Mesothelial cell of epicardium (in vitro differentiated cells): ENCODE measurements around the gene BRWD1. TPM values are rescaled to one million over a fixed set of nuclear protein-coding genes. Genes with fewer than 3 reads are reported as not detected.

ENCODE experiments used
- DNase-seq, 2 experiments: peaks; one replicate each; pipeline ENCODE4 v3.0.0; 2021; ENCODE audit warnings: low spot score in 2 of 2; ENCODE audit not compliant: unreplicated experiment in 2 of 2
- H3K27ac Mint-ChIP-seq: 2 replicates; pipeline ENCODE4 v1.8.0; 2021; ENCODE audit warnings: mixed read lengths
- H3K27me3 Mint-ChIP-seq: 2 replicates; pipeline ENCODE4 v1.8.0; 2021; ENCODE audit warnings: low read depth, mixed read lengths
- H3K36me3 Mint-ChIP-seq: 2 replicates; pipeline ENCODE4 v1.8.0; 2021; ENCODE audit warnings: mixed read lengths
- H3K4me1 Mint-ChIP-seq: 2 replicates; pipeline ENCODE4 v1.8.0; 2021; ENCODE audit warnings: mixed read lengths
- H3K4me3 Mint-ChIP-seq: 2 replicates; pipeline ENCODE4 v1.8.0; 2021; ENCODE audit warnings: mild to moderate bottlenecking, moderate library complexity, mixed read lengths
- H3K9me3 Mint-ChIP-seq: 2 replicates; pipeline ENCODE4 v1.8.0; 2021; ENCODE audit warnings: mixed read lengths
- total RNA-seq: library from RNA; stranded (reverse); gene quantifications from 3 replicates; pipeline ENCODE4 v1.2.1, GENCODE V29; 2021
- TF ChIP-seq, protein P1 (sequence below): fragments of 200-600 bp; sonication (generic); IDR thresholded peaks from one replicate; pipeline ENCODE4 v1.5.0; 2021; ENCODE audit warnings: antibody characterized with exemption; ENCODE audit not compliant: unreplicated experiment

Gene BRWD1
- total RNA-seq, 1 donor from 2014 or later: 65.9 TPM

DNA sequence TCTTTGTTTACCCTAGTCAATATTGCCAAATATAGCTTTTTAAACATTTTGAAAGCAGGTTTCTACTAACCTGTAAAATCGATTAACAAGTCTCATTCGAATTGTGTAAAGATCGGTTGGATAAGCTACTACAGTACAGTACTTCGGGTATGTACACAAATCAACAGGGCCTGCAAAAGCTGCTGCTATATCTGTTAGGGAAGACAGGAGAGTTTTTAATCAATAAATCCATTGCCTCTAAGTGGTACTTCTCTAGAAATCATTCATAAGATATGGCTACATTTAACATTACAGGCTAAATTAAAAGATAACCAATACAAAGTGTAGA, 95.4 kb downstream of the BRWD1 start:
- Mint-ChIP-seq H3K9me3 (no peaks in the 10 kb centered on the region), H3K36me3 (peaks cover 31% of the 10 kb centered on the region), H3K4me1 (no peaks in the 10 kb centered on the region), H3K4me3 (no peak overlapping the region), H3K27me3 (no peaks in the 10 kb centered on the region), H3K27ac (no peak overlapping the region)
- TF ChIP-seq, protein P1, sequence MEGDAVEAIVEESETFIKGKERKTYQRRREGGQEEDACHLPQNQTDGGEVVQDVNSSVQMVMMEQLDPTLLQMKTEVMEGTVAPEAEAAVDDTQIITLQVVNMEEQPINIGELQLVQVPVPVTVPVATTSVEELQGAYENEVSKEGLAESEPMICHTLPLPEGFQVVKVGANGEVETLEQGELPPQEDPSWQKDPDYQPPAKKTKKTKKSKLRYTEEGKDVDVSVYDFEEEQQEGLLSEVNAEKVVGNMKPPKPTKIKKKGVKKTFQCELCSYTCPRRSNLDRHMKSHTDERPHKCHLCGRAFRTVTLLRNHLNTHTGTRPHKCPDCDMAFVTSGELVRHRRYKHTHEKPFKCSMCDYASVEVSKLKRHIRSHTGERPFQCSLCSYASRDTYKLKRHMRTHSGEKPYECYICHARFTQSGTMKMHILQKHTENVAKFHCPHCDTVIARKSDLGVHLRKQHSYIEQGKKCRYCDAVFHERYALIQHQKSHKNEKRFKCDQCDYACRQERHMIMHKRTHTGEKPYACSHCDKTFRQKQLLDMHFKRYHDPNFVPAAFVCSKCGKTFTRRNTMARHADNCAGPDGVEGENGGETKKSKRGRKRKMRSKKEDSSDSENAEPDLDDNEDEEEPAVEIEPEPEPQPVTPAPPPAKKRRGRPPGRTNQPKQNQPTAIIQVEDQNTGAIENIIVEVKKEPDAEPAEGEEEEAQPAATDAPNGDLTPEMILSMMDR: no peak
- DNase-seq: no peak

DNA sequence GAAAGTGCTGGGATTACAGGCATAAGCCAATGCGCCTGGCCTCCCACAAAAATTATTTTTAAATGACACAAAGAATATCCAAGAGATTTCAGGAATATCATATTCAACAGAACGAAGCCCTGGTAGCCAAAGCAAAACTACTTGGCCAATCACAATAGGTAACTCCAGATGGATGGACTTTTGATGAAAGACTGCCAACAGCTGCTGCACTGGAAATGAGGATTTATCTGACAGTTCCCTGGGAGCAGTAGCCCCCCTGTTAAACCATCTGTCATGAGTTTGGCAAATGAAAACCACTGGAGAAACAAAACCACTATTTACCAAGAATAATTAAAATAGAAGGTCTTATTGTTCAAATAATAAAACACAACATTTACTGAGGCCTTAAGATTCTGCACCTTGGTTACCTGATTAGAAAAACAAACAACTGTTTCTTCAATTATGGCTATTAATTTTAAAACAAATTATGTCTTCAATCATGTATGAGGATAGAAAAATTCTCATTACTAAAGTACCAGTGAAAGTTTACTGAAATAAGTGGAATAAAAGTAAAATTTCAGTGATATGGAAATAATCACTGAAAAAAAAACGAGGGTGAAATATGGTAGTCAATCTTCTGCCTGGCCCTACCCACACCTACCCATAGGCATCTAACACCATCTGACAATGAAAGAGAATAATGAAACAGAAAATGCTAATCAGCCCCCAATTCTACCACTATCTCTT, 95.9 kb downstream of the BRWD1 start:
- H3K36me3 Mint-ChIP-seq: peaks cover 27% of the 10 kb centered on the region

DNA sequence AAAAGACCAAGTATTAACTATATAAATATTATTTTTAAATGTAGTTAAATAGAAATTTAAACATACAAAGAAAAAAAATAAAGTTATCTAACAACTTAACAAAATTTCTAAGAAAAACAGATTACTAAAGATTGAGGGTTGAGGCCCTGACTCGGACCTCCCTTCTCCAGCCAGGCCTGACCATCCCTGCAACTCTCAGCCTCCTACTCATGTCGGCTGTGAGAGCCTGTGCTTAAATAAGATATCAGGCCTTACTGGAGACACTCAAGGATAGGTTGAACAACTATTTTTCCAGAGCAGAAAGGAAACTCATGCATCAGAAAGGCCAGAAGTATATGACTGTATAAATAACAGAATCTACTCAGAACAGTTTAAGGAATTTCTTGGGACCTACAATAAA, 97.1 kb downstream of the BRWD1 start:
- no peaks in the 10 kb centered on the region for H3K4me1 Mint-ChIP-seq
- DNase-seq: no peak
- no peaks in the 10 kb centered on the region for H3K9me3 Mint-ChIP-seq
- H3K27ac Mint-ChIP-seq: no peak overlapping the region
- peaks cover 28% of the 10 kb centered on the region for H3K36me3 Mint-ChIP-seq
- H3K27me3 Mint-ChIP-seq: no peaks in the 10 kb centered on the region
- TF ChIP-seq, protein P1: no peak
- H3K4me3 Mint-ChIP-seq: no peak overlapping the region

More for the DNA sequence above, 95.9 kb downstream of the BRWD1 start:
- Mint-ChIP-seq H3K27me3 (no peaks in the 10 kb centered on the region), H3K9me3 (no peaks in the 10 kb centered on the region), H3K27ac (no peak overlapping the region), H3K4me3 (no peak overlapping the region), H3K4me1 (no peaks in the 10 kb centered on the region)
- TF ChIP-seq, protein P1: no peak
- no peak for DNase-seq

DNA sequence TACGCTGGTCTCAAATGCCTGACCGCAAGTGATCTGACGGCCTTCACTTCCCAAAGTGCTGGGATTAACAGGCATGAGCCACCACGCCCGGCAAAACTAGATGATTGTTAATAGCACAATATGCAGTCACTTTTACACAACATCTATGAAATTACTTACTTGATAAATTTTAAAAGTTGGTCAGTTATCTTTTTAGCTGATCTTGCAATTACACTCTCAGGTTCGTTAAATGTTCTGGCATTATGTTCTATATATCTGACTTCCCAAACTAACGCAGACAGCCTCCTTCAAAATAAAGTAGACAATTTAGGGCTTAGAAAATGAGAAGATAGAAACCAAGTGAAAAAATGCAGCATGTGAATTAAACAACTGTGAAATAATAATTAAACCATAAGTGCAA, 98.4 kb downstream of the BRWD1 start:
- H3K36me3 Mint-ChIP-seq: peaks cover 35% of the 10 kb centered on the region
- TF ChIP-seq, protein P1: no peak
- H3K4me1 Mint-ChIP-seq: no peaks in the 10 kb centered on the region
- no peak for DNase-seq
- H3K27ac Mint-ChIP-seq: no peak overlapping the region
- H3K9me3 Mint-ChIP-seq: no peaks in the 10 kb centered on the region
- no peaks in the 10 kb centered on the region for H3K27me3 Mint-ChIP-seq
- H3K4me3 Mint-ChIP-seq: no peak overlapping the region

DNA sequence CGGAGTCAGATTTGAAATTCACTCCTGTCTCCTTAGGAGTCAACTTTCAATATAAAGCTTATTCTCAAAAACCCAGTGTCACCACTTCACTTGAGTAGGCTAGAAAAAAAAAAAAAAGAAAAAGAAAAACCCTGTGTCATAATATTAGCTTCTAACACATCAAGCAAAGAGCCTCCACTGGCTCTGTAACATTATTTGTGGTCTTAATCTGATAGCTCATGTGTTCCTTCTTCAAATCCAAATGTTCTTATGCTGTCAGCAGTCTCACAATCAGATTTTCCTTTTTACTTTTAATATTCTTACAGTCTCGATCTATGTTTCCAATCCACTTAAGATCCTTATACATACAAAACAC, 104.1 kb downstream of the BRWD1 start:
- TF ChIP-seq, protein P1: no peak
- Mint-ChIP-seq H3K27ac (peak overlapping the region; percentile 83), H3K4me3 (no peak overlapping the region), H3K9me3 (no peaks in the 10 kb centered on the region), H3K4me1 (peaks cover 20% of the 10 kb centered on the region), H3K36me3 (peaks cover 40% of the 10 kb centered on the region), H3K27me3 (no peaks in the 10 kb centered on the region)
- no peak for DNase-seq
